HG02840 (cell line): ENCODE data around the gene CLEC4M.
"Not testable (repeated sequence)": the region's sequence is repeated elsewhere in the genome, so short reads cannot be mapped to it uniquely, and the experiment has no call there.

Experiments used
- ATAC-seq: cut with Tn5 transposase; IDR thresholded peaks from one replicate; pipeline ENCODE4 v1.9.1; 2021; ENCODE audit warnings: mild to moderate bottlenecking, moderate library complexity, moderate number of reproducible peaks; ENCODE audit not compliant: unreplicated experiment, low FRiP score

The CLEC4M gene

DNA sequence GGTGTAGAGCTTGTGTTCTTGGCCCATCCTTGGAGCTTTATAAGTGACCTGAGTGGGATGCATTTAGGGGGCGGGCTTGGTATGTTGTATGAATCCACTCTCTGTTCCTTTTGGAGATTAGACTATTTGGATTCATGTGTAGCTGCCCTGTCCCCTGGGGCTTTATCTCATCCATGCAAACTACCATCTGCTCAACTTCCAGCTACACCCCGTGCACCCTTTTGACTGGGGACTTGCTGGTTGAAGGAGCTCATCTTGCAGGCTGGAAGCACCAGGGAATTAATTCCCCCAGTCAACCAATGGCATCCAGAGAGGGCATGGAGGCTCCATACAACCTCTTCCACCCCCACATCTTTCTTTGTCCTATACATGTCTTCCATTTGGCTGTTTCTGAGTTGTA lies 6.1 kb downstream of the CLEC4M start:
- no peak for ATAC-seq

DNA sequence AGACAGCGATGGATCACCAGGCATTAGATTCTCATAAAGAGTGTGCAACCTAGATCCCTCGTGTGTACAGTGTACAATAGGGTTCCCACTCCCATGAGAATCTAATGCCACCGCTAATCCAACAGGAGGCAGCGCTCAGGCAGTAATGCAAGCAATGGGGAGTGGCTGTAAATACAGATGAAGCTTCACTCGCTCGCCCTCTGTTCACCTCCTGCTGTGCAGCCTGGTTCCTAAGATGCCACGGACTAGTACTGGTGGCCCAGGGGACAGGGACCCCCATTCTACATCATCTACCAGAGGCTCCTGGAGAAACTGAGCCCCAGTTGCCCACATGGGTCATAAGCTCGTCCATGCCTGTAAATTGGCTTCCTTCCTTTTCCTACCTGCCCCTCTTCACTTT lies 8.0 kb downstream of the CLEC4M start:
- no peak for ATAC-seq

DNA sequence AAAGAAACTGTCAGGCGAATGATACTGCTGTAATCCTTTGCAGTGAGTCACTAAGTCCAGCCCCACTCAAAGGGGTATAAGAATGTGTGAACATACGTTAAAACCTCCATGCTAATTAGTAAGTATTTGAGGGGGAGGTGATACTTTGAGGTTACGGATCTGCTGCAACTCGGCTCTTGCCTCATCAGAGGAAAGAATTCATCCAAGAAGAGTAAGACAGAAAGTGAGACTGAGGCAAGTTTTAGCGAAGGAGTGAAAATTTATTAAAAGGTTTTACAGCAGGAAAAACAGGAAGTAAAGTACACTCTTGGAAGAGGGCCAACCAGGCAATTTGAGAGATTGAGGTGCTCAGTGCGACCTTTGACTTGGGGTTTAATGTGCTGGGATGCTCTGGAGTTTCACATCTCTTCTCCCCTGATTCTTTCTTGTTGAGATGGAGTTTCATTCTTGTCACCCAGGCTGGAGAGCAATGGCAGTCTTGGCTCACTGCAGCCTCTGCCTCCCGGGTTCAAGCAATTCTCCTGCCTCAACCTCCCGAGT lies 9.8 kb downstream of the CLEC4M start:
- ATAC-seq = no peak

DNA sequence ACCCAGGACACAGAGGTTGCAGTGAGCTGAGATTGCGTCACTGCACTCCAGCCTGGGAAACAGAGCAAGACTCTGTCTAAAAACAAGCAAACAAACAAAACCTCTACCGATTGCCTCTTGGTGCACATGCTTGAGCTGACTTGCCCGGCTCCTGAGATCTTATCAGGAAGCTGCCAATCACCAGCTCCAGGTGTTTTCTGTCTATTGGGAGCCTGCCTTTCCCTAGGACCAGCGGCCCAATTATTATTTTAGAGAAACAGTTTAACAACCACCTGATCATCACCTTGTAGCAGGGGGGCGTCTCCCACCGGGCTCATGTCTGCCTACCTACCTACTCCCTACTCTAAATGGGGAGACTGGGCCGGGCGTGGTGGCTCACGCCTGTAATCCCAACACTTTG lies 10.8 kb downstream of the CLEC4M start:
- ATAC-seq = no peak

DNA sequence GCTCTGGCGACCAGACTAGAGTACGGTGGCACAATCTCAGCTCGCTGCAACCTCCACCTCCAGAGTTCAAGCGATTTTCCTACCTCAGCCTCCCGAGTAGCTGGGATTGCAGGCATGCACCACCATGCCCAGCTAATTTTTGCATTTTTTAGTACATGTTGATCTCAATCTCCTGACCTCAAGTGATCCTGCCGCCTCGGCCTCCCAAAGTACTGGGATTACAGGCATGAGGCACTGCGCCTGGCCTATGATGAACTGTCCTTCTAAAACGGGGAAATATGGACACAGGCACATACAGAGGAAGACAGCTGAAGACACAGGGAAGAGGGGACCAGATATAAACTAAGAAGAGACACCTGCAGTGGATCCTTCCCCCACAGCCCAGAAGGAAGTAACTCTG lies 12.7 kb downstream of the CLEC4M start:
- ATAC-seq = no peak

DNA sequence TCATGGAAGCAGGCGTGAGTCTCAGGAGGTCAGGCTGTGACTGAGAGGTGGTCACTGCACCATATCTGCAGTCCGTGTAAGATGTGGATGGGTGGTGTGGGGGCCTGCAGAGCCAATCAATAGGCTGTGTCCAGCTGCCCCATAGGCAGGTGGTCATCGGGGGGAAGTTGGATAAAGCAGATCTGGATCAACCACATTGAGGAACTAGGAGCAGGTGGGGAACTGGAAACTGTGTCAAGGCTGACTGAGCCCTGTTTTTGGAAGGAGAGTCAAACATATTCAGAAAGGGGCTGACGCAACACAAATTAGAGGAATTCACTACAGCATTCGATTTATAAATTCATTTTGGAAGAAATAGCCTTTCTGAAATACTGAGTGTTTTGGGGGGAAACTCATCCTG lies 15.0 kb downstream of the CLEC4M start:
- ATAC-seq = no peak

DNA sequence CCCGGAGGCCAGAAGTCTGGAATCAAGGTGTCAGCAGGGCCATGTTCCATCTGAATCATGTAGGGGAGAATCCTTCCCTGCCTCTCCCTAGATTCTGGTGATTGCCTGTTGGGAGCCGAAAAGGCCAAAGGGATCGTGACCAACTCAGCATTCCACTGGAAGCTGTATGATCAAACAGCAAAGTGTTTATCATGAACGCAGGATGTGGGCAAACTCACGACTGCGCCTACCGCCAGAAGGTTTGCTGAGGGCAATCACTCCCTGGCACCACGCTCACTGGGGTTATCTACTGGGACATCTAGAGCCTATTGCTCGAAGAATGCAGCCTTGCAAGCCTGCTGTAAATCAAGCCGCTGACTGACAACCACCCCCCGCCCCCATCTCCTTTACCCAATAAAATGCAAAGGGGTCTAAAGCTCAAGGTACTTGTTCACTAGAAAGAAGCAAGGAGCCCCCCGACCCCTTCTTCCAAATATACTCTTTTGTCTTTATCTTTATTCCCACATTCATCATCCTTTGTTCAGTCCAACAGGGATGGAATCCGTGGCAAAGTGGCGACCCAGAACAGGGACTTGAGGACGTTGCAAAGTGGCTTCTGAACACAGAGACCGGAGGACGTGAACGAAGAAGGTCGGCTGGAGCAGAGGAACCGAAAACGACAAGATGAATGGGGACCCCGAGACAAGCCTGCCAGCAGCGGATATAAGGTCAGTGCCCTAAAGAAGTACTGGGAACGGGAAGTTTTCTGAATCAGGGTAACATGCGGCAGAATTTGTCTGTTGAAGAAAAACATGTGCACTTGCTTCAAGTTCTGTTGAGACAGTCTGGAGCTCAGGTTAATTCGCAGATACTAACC lies 16.8 kb downstream of the CLEC4M start:
- no peak for ATAC-seq

DNA sequence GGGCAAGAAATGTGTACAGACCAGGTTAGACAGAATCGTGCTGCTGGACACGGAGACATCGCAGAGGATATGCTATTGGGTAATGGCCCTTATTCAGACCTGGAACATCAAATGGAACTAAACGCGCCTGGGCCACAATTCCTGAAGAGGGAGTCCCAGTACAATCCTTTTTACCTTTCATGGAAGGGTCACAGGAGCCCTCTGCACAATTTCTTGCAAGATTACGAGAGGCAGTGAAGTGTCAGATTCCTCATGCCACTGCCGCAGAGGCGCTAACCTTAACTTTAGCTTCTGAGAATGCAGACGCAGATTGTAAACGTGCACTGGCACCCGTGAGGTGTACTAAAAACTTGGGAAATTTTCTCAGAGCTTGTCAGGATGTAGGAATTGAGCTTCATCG lies 18.1 kb downstream of the CLEC4M start:
- ATAC-seq = no peak

DNA sequence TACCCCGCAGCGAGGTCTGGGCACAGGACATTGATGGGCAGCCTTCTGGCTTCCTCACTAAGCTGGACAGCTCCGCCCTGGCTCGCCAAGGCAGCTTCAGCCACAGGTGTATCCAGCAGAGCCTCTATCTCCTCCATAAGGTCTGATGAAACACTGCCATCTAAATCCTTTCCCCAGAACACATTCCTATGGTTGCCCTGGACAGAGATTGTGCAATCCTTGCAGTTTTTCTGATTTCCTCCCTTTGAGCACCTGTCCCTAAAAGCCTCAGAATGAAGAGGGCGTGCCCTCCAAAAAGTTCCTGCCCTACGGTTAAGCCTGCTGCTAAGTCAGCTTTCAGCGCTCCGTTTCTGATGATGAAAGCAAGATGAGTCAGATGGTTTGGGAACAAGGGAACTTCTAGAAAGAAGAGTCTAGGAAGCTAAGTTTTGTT lies 21.0 kb downstream of the CLEC4M start:
- ATAC-seq = no peak

DNA sequence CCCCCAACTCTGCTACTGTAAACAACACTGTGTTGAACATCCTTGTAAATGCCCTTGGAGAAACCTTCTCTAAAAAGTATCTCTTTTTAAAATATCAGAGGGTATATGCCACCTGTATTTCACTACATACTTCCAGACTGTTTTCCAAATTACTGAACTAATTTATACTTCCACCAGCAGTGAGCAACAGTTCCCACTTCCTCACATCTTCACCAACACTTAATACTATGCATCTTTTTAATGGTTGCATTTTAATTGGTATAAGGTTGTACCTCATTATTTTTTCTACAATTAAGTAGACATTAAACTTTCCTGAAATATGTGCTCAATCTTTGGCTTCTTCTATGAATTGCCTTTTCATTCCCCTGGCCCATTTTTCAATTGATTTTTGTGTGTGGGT lies 21.8 kb downstream of the CLEC4M start:
- ATAC-seq = no peak

DNA sequence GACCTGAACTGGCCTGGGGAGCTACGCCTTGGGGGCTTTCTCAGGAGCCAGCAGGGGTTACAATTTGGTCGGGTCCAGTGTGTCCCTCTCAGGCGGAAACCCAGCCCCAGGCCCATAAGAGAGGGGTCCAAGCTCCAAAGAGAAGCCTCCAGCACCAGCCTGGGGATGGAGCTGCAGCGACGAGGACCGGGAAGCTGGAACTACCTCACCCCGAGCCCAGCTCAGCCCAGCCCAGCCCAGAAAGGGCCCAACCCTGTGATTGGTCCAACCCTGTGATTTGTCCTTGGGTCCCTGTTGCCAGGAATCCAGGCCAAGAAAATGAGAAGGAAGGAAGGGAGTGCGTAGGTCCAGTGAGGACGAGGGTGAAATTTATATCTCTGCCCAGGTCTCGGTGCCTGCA lies 24.1 kb downstream of the CLEC4M start:
- ATAC-seq = no peak

DNA sequence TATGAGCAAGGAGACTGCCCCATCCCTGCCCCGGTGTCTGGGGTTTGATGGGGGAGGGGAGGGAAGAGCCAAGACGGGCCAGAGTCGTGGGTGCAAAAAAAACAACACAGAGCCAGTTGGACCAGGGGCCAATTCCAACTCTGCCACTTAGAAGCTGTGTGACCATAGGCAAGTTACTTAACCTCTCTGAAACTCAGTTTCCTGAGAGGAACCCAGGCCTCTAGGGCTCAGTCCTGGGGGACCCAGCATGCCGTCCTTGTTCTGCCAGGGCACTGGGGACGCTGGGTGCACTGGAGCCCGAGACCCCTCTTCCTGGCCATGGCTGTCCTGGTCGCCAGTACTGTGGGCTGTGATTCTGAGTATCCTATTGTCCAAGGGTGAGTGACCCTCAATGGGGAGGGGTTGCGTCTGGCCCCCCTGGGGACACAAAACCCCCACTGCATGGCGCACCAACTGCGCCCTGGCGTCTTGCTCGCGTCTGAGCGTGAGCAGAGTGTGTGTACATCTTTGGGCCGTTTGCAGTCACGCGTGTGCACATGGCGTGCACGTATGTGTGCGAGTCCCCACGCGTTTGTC lies 24.6 kb downstream of the CLEC4M start:
- no peak for ATAC-seq

DNA sequence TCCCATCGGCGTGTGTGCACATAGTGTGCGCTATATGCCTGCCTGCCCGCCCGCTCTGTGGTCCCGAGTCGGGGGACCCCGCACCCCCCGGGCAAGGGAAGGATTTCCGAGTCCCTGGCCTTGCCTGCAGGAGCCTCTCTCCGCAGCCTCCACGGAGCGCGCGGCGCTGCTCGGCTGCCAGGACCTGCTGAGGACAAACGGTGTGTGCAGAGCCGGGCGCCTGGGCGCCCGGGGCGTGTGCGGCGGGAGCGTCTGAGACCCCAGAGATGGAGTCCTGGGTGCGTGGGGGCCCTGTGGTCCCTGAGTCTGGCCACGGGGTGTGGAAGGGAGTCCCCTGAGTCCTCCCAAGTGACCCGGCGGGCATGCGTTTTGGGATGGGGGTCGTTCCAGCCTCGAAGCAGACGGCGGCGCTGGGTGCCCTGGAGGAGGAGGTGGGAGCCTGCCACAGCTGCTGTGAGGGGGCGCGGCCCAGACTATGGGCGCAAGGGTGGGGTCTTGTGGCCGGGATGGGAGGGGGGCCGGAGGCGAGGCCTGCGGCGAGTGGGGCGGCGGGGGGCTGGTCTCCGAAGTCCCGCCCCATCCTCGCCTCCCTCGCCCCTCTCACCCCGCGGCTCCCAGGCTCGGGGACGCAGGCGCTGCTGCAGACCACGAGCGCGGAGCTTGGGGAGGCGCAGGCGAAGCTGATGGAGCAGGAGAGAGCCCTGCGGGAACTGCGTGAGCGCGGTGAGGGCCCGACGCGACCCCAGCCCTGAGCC lies 25.3 kb downstream of the CLEC4M start:
- ATAC-seq = no peak

DNA sequence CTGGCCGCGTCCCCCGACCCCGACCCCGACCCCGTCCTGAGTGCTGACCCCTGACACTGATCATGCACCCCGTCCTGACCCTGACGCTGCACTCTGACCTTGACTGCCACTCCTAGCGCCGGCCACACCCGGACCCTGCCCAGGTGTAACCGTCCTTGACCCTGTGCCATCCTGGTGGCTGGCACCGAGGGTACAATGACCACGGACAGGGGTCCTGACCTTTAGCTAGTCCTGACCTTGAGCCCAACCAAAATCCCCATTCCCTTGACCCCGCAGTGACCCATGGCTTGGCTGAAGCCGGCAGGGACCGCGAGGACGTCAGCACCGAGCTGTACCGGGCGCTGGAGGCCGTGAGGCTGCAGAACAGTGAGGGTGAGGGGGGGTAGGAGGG lies 25.9 kb downstream of the CLEC4M start:
- no peak for ATAC-seq

DNA sequence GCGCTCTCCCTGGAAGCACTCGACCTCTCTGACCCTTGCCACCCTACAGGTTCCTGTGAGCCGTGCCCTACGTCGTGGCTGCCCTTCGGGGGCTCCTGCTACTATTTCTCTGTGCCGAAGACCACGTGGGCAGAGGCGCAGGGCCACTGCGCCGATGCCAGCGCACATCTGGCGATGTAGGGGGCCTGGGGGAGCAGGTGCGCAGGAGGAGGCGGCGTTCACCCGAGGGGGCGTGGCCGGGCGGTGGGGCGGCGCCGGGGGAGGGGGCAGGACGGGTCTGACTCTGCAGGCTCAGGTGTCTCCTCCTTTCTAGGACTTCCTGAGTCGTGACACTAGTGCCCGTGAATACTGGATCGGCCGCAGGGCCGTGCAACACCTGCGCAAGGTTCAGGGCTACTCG lies 26.4 kb downstream of the CLEC4M start:
- no peak for ATAC-seq

DNA sequence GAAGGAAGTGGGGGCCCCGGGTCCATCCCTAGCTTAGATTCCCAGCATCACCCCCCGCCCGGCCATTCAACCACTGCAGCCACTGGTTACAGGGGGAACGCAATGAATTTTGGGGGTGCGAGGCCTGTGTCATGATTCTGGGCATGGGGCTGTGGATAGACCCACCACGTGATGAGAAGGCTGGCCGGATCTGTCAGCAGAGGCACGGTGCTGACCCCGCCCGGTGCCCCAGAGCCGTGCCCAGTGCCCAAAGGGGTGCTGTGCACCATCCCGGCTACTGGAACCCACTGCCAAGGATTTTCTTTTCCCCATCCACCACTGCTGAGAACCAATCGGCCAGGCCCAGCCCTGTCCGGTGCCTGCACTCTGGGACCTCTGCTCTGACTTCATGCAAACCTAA lies 27.4 kb downstream of the CLEC4M start:
- no peak for ATAC-seq

DNA sequence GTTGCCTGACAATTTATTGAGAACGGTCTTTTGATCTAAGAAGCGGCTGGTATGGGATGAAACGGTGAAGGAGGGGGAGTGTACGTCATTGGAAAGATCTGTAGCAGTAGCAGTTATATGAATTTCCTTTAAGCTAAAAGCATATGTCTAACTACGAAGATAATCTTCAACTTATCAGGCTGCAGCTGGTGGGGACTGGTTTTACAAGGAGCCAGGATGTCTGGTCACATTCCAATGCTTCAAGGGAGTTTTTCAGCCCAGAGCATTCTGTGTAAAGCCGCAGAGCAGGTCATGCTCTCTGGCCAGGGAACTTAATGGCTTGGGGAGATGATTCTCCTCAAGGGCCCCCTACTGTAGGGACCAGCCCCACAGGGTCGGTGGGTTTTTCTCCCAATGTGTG lies 29.2 kb downstream of the CLEC4M start:
- no peak for ATAC-seq

DNA sequence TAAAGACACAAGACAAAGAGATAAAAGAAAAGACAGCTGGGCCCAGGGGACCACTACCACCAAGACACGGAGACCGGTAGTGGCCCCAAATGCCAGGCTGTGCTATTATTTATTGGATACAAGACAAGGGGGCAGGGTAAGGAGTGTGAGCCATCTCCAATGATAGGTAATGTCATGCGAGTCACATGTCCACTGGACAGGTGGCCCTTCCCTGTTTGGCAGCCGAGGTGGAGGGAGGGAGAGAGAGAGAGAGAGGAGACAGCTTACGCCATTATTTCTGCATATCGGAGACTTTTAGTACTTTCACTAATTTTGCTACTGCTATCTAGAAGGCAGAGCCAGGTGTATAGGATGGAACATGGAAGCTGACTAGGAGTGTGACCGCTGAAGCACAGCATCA lies 29.7 kb downstream of the CLEC4M start:
- not testable (repeated sequence) for ATAC-seq

DNA sequence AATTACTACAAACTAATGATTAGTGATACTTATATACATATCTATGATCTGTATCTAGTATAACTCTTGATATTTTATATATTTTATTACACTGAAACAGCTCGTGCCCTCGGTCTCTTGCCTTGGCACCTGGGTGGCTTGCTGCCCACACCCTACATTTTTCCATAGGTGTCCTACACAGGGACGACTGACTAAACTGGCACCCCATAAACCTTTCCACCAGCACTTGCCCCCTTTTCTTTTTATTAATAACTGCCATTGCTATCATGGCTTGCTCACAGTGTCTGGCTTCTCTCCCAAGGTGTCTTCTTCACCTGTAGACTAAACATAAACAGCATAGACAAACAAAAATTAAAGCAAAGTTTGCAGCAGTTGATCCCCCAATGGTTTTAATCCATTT lies 30.4 kb downstream of the CLEC4M start:
- no peak for ATAC-seq

DNA sequence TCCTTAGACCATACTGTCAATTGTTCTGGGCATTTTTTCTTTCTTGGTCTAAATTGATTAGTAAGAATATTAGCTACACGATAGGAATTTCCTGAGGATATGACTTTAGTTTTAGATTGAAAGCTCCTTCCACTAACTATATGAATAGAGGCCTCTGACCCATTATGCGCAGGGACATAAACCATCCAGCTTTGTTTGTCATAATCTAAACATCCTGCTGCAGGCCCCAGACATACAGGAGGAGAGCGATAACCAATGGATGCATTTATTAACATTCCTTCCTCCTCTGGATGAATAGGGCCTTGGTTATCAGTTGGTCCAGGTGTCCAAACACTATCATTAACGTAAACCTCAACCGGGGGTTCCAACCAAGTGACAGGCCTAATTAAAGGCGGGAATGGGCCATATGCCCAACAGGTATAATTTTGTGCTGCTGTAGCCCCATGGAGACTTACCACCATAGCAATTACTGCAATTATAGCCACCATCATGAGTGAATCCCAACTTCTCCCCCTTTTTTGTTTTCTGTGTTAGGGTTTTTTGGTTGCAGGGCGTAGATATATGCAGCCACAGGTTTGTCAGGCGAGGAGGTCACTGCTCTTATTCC lies 32.6 kb downstream of the CLEC4M start:
- no peak for ATAC-seq
